HG02852 (cell line): Measurements from ENCODE around the gene OR8I2.
"Not testable (repeated sequence)": the region's sequence is repeated elsewhere in the genome, so short reads cannot be mapped to it uniquely, and the experiment has no call there.

Source experiments
- ATAC-seq: cut with Tn5 transposase; IDR thresholded peaks from one replicate; pipeline ENCODE4 v1.9.1; 2021; ENCODE audit warnings: mild to moderate bottlenecking, moderate library complexity; ENCODE audit not compliant: unreplicated experiment

The OR8I2 gene

GRCh38 chr11:56093008-56093407 is at the start of gene OR8I2:
Gene OR8I2 (plus strand): TSS chr11:56093308. CDS start chr11:56093308, 0 bp downstream.
- ATAC-seq, result no peak

GRCh38 chr11:56045538-56045937 is 47.6 kb upstream of the OR8I2 start:
- no peak for ATAC-seq

GRCh38 chr11:56048480-56048879 is 44.6 kb upstream of the OR8I2 start:
- ATAC-seq, result no peak

GRCh38 chr11:56049487-56049886 is 43.6 kb upstream of the OR8I2 start:
- ATAC-seq, result no peak

- not testable (repeated sequence) for ATAC-seq
Observed at GRCh38 chr11:56056366-56056765, 36.7 kb upstream of the OR8I2 start.

GRCh38 chr11:56057661-56058237 is 35.4 kb upstream of the OR8I2 start:
- not testable (repeated sequence) for ATAC-seq

- ATAC-seq, result not testable (repeated sequence)
Observed at GRCh38 chr11:56058260-56058780, 34.8 kb upstream of the OR8I2 start.

- no peak for ATAC-seq
Observed at GRCh38 chr11:56066980-56067379, 26.1 kb upstream of the OR8I2 start.

GRCh38 chr11:56089697-56090096 is 3.4 kb upstream of the OR8I2 start:
- no peak for ATAC-seq

GRCh38 chr11:56103210-56103737 is 10.2 kb downstream of the OR8I2 start, which contains the start of gene OR8H2:
Gene OR8H2 (plus strand): TSS chr11:56103687. CDS start chr11:56105043, 1,356 bp downstream.
- ATAC-seq, result no peak

GRCh38 chr11:56122073-56122472 is 29.0 kb downstream of the OR8I2 start, which contains the start of gene OR8H3:
Gene OR8H3 (plus strand): TSS chr11:56122373. CDS start chr11:56122373, 0 bp downstream.
- no peak for ATAC-seq

GRCh38 chr11:56140151-56140661 is 47.1 kb downstream of the OR8I2 start, which contains the start of gene OR8J3:
Gene OR8J3 (minus strand): TSS chr11:56140201. CDS start chr11:56137718, 2,483 bp downstream.
- no peak for ATAC-seq

- ATAC-seq, result not testable (repeated sequence)
Observed at GRCh38 chr11:56143681-56144080, 50.6 kb downstream of the OR8I2 start.
